Head of caudate nucleus (tissue), 42 donors: ENCODE data around the gene PPARG.
"Not testable (repeated sequence)": the region's sequence is repeated elsewhere in the genome, so short reads cannot be mapped to it uniquely, and the experiment has no call there.

Experiments
- DNase-seq, 42 donors: peaks; one replicate each; pipeline versions ENCODE4 v3.0.0 to v3.0.0-alpha.2; 2020 to 2021; ENCODE audit warnings: mixed read lengths in 7 of 42
- intact Hi-C: fragments of 100-400 bp; cut with DNase I; formaldehyde crosslinking; loops from one replicate; pipeline ENCODE4 v1.15.0; 2022

PPARG gene

GRCh38 chr3:12363397-12364195 lies 74.7 kb downstream of the PPARG start:
- DNase-seq, result no peak
- intact Hi-C loops, result no loop called here

- DNase-seq, result no peak
- intact Hi-C loops, result no loop called here
These were observed 78.5 kb downstream of the PPARG start for GRCh38 chr3:12367346-12367745.

- intact Hi-C loops, result no loop called here
These were observed 80.2 kb downstream of the PPARG start for GRCh38 chr3:12369029-12369428.

GRCh38 chr3:12369598-12369997 lies 80.7 kb downstream of the PPARG start:
- DNase-seq, result no peak
- intact Hi-C loops, result no loop called here

More at GRCh38 chr3:12369029-12369428, 80.2 kb downstream of the PPARG start:
- no peak for DNase-seq

GRCh38 chr3:12370758-12371157 lies 81.9 kb downstream of the PPARG start:
- intact Hi-C loops, result no loop called here
- no peak for DNase-seq

GRCh38 chr3:12371525-12372140 lies 82.8 kb downstream of the PPARG start:
- intact Hi-C loops, result no loop called here
- DNase-seq, result no peak

- DNase-seq, result no peak
- intact Hi-C loops, result no loop called here
These were observed 83.9 kb downstream of the PPARG start for GRCh38 chr3:12372741-12373280.

GRCh38 chr3:12375572-12375971 lies 86.7 kb downstream of the PPARG start:
- no peak for DNase-seq
- intact Hi-C loops, result no loop called here

- intact Hi-C loops, result no loop called here
- DNase-seq, result no peak
These were observed 91.0 kb downstream of the PPARG start for GRCh38 chr3:12379640-12380429.

GRCh38 chr3:12380461-12380860 lies 91.6 kb downstream of the PPARG start:
- intact Hi-C loops, result no loop called here
- DNase-seq, result no peak

GRCh38 chr3:12381199-12381598 lies 92.3 kb downstream of the PPARG start:
- no peak for DNase-seq

GRCh38 chr3:12383218-12383617 lies 94.3 kb downstream of the PPARG start:
- intact Hi-C loops, result no loop called here

More at GRCh38 chr3:12381199-12381598, 92.3 kb downstream of the PPARG start:
- intact Hi-C loops, result no loop called here

GRCh38 chr3:12384451-12385233 lies 95.8 kb downstream of the PPARG start:
- DNase-seq, result no peak
- intact Hi-C loops, result no loop called here

More at GRCh38 chr3:12383218-12383617, 94.3 kb downstream of the PPARG start:
- DNase-seq, result no peak

- intact Hi-C loops, DNase-seq: not testable (repeated sequence)
These were observed 97.8 kb downstream of the PPARG start for GRCh38 chr3:12386514-12387291.

- DNase-seq, result no peak
- intact Hi-C loops, result no loop called here
These were observed 99.3 kb downstream of the PPARG start for GRCh38 chr3:12388185-12388584.

- no peak for DNase-seq
- intact Hi-C loops, result no loop called here
These were observed 103.4 kb downstream of the PPARG start for GRCh38 chr3:12392101-12392878.

GRCh38 chr3:12393894-12394293 lies 105.0 kb downstream of the PPARG start:
- intact Hi-C loops, result no loop called here
- DNase-seq, result no peak
